HAP-1 (cell line): ENCODE measurements around the gene SPOP.
"Not testable (repeated sequence)": the region's sequence is repeated elsewhere in the genome, so short reads cannot be mapped to it uniquely, and the experiment has no call there.

Source experiments
- DNase-seq, 2 experiments: peaks; one replicate each; pipeline ENCODE4 v3.0.0-alpha.2; 2016 to 2020; ENCODE audit warnings: low spot score in 2 of 2
- H3K27me3 ChIP-seq: fragments of 250-450 bp; sonication (Bioruptor Pico); 2 replicates; pipeline ENCODE4 v1.5.1; 2020; ENCODE audit warnings: low read depth, mild to moderate bottlenecking, moderate library complexity
- H3K36me3 ChIP-seq: fragments of 250-450 bp; sonication (Bioruptor Pico); replicated peaks from 2 replicates; pipeline ENCODE4 v1.5.1; 2020; ENCODE audit warnings: mild to moderate bottlenecking
- H3K4me1 ChIP-seq: fragments of 250-450 bp; sonication (Bioruptor Pico); 2 replicates; pipeline ENCODE4 v1.5.1; 2020; ENCODE audit warnings: mild to moderate bottlenecking
- H3K4me3 ChIP-seq: fragments of 250-450 bp; sonication (Bioruptor Pico); 2 replicates; pipeline ENCODE4 v1.5.1; 2020; ENCODE audit warnings: mild to moderate bottlenecking, moderate library complexity
- H3K9me3 ChIP-seq: fragments of 250-450 bp; sonication (Bioruptor Pico); 2 replicates; pipeline ENCODE4 v1.5.1; 2020; ENCODE audit warnings: mild to moderate bottlenecking, moderate library complexity
- in situ Hi-C: fragments of 300-500 bp; cut with MboI; formaldehyde crosslinking; loops from 3 replicates; pipeline ENCODE4 v1.14.3; 2020; ENCODE audit warnings: low sequenced_read_pairs, inconsistent platforms, mixed read lengths

Gene SPOP

GRCh38 chr17:49656247-49656646 lies 21.6 kb downstream of the SPOP start:
- Histone ChIP-seq H3K36me3 (no peaks in the 10 kb centered on the region), H3K4me3 (no peak overlapping the region), H3K27me3 (no peaks in the 10 kb centered on the region), H3K4me1 (no peaks in the 10 kb centered on the region), H3K9me3 (no peaks in the 10 kb centered on the region)
- DNase-seq, result no peak
- in situ Hi-C loops, result no loop called here

DNA sequence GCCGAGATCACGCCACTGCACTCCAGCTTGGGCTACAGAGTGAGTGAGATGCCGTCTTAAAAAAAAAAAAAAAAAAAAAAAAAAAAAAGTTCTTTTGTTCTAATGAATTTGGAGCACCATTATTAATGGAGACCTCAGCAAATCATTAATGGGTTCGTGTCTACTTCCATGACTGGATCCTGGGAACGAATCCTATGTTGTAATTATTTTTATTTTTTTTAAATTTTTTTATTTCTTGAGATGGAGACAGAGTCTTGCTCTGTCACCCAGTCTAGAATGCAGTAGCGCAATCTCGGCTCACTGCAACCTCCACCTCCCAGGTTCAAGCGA lies 30.7 kb downstream of the SPOP start:
- Histone ChIP-seq H3K27me3 (no peaks in the 10 kb centered on the region), H3K4me3 (no peak overlapping the region), H3K4me1 (peaks cover 9% of the 10 kb centered on the region), H3K9me3 (no peaks in the 10 kb centered on the region), H3K36me3 (no peaks in the 10 kb centered on the region; the same call in 1 of the 2 replicates)
- no peak for DNase-seq
- in situ Hi-C loops, result no loop called here

- no peaks in the 10 kb centered on the region for H3K9me3 ChIP-seq
- no peaks in the 10 kb centered on the region; the same call in 1 of the 2 replicates for H3K36me3 ChIP-seq
- H3K27me3 ChIP-seq, result no peaks in the 10 kb centered on the region
- in situ Hi-C loops, result no loop called here
- DNase-seq, result no peak
- peaks cover 13% of the 10 kb centered on the region for H3K4me1 ChIP-seq
- H3K4me3 ChIP-seq, result no peak overlapping the region
Measured at GRCh38 chr17:49646391-49647255, 31.3 kb downstream of the SPOP start.

DNA sequence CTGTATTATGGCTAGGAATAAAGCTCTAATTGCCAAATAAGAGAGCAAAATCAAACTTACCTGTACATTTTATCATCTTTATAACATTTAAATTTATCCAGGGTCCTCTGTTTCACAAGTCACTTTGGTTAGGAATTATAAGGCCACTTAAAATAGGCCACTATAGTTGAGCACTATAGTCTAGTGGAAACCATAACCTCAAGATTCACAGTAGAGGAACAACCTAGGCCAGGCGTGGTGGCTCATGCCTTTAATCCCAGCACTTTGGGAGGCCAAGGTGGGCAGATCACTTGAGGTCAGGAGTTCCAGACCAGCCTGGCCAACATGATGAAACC lies 31.9 kb downstream of the SPOP start:
- H3K27me3 ChIP-seq, in situ Hi-C loops, H3K36me3 ChIP-seq, H3K9me3 ChIP-seq, H3K4me3 ChIP-seq, DNase-seq: not testable (repeated sequence)
- peaks cover 18% of the 10 kb centered on the region for H3K4me1 ChIP-seq

DNA sequence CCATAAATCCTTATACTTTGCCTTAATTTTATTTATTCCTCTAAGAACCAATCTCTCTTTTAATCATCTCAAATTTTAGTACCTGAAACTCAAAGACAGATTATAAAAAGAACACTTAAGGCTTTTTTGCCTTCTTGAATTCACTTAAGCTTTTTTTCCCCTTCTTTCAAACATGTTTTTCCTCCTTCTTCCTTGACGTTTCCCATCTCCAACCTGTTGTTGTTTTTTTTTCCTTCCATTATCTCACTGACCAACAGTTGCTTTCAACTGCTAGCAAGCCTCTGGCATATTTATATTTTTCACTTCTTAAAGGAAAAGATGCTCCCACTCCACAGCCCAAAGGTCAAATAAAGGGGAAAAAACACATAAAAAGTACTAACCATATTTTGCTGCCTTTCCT lies 32.2 kb downstream of the SPOP start:
- H3K4me3 ChIP-seq, result no peak overlapping the region
- H3K9me3 ChIP-seq, result no peaks in the 10 kb centered on the region
- H3K27me3 ChIP-seq, result no peaks in the 10 kb centered on the region
- H3K4me1 ChIP-seq, result peaks cover 20% of the 10 kb centered on the region
- no peak for DNase-seq
- H3K36me3 ChIP-seq, result no peaks in the 10 kb centered on the region; the same call in 1 of the 2 replicates
- in situ Hi-C loops, result no loop called here

DNA sequence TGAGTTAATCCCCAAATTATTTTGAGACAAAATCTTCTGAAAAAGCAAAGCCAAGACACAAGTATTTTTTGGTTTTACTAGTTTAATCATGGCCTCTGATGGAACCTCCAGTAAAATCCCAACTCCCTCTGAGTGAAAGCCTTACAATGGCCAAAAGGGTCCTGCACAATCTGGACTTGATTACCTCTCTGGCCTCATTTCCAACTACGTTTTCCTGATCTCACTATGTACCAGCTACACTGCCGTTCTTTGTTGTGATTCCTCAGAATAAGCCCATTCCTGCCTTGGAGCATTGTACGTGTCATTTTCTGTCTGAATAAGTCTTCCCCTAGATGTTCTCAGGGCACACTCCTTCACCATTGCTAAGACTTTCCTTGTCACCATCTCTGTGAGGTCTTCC lies 37.3 kb downstream of the SPOP start:
- peaks cover 21% of the 10 kb centered on the region for H3K4me1 ChIP-seq
- no peak for DNase-seq
- no peak overlapping the region for H3K4me3 ChIP-seq
- H3K27me3 ChIP-seq, result no peaks in the 10 kb centered on the region
- in situ Hi-C loops, result no loop called here
- no peaks in the 10 kb centered on the region for H3K9me3 ChIP-seq
- no peaks in the 10 kb centered on the region for H3K36me3 ChIP-seq

DNA sequence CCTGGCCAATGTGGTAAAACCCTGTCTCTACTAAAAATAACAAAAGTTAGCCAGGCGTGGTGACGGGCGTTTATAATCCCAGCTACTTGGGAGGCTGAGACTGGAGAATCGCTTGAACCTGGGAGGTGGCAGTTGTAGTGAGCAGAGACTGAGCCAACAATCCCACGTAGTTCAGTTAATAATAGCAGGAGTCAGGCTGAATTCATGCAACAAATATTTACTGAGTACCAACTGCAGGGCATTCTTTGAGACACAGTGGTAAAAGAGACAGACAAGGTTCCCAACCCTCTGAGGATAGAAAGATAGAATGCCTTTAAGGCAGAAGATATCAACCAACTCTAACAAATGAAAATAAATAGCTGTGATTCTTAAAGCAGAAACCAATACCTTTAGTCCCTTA lies 39.1 kb downstream of the SPOP start:
- H3K4me3 ChIP-seq, result no peak overlapping the region
- H3K36me3 ChIP-seq, result no peaks in the 10 kb centered on the region
- DNase-seq, result no peak
- H3K27me3 ChIP-seq, result no peaks in the 10 kb centered on the region
- H3K4me1 ChIP-seq, result peaks cover 21% of the 10 kb centered on the region
- no peaks in the 10 kb centered on the region for H3K9me3 ChIP-seq
- in situ Hi-C loops, result no loop called here

DNA sequence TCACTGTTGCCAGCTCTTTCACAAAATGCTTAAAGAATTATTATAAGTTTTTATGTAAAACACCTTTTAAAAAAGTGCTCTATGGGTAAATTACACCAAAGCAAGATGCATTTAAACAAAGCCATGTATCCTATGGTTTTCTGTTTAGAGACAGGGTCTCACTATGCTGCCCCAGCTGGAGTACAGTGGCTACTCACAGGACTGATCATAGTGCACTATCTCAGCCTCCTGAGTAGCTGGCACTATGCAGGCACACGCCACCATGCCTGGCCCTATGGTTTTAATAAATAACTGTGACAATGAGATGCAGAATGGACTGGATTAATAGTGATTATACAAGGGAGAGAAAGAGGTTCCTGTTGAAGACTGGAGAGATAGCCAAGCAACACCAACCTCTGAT lies 40.2 kb downstream of the SPOP start:
- in situ Hi-C loops, result no loop called here
- no peak for DNase-seq
- no peaks in the 10 kb centered on the region for H3K36me3 ChIP-seq
- no peaks in the 10 kb centered on the region for H3K27me3 ChIP-seq
- peaks cover 21% of the 10 kb centered on the region for H3K4me1 ChIP-seq
- no peaks in the 10 kb centered on the region for H3K9me3 ChIP-seq
- H3K4me3 ChIP-seq, result no peak overlapping the region

GRCh38 chr17:49637050-49637449 lies 40.8 kb downstream of the SPOP start:
- H3K27me3 ChIP-seq, result no peaks in the 10 kb centered on the region
- H3K4me1 ChIP-seq, result peaks cover 14% of the 10 kb centered on the region
- H3K36me3 ChIP-seq, result no peaks in the 10 kb centered on the region
- H3K9me3 ChIP-seq, result no peaks in the 10 kb centered on the region
- DNase-seq, result no peak
- in situ Hi-C loops, result no loop called here
- no peak overlapping the region for H3K4me3 ChIP-seq

DNA sequence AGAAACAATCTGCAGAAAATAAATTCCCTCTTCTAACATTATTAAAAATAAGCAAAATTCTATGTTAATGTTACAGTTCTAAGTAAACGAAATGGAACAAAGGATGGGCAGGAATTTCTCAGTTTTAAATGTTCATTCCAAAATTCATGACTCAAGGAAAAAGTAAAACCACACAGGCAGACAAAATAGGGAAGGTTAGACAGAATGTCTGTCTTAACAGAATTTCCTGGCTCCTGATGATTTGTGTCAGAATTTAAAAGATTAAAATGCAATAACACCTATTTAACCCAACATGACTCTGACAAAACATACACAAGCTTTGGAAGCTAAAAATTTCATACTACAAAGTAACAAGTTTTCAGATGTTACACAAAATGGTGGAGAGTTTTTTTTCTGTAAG lies 42.8 kb downstream of the SPOP start:
- Histone ChIP-seq H3K4me3 (no peak overlapping the region), H3K9me3 (no peaks in the 10 kb centered on the region), H3K36me3 (no peaks in the 10 kb centered on the region), H3K27me3 (no peaks in the 10 kb centered on the region), H3K4me1 (no peaks in the 10 kb centered on the region)
- in situ Hi-C loops, result no loop called here
- DNase-seq, result no peak

DNA sequence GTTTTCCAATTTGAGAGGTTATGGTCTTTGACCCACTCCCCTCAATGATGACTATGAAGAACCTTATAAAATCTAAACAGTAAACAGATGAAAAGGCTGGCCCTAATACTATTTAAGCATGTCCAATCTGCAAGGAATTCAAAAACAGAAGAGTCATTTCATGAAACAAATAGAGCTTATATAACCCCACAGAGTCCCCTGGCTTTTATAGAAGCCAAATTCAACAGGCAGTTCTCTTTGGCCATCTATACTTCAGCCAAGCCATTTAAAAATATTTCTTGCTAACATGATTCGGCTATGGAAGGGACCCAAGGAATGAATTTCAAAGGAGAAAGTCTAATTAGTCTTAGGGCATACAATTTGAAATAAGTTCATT lies 43.4 kb downstream of the SPOP start:
- H3K4me3 ChIP-seq, result no peak overlapping the region
- no peaks in the 10 kb centered on the region for H3K4me1 ChIP-seq
- H3K9me3 ChIP-seq, result no peaks in the 10 kb centered on the region
- no peaks in the 10 kb centered on the region for H3K36me3 ChIP-seq
- in situ Hi-C loops, result no loop called here
- H3K27me3 ChIP-seq, result no peaks in the 10 kb centered on the region
- DNase-seq, result no peak

GRCh38 chr17:49633762-49634484 lies 44.0 kb downstream of the SPOP start:
- in situ Hi-C loops, result no loop called here
- Histone ChIP-seq H3K4me1 (no peaks in the 10 kb centered on the region), H3K36me3 (no peaks in the 10 kb centered on the region), H3K27me3 (no peaks in the 10 kb centered on the region), H3K9me3 (no peaks in the 10 kb centered on the region), H3K4me3 (no peak overlapping the region)
- no peak for DNase-seq

GRCh38 chr17:49633250-49633649 lies 44.6 kb downstream of the SPOP start:
- in situ Hi-C loops, result no loop called here
- no peak for DNase-seq
- no peaks in the 10 kb centered on the region for H3K36me3 ChIP-seq
- H3K4me3 ChIP-seq, result no peak overlapping the region
- H3K9me3 ChIP-seq, result no peaks in the 10 kb centered on the region
- no peaks in the 10 kb centered on the region for H3K4me1 ChIP-seq
- H3K27me3 ChIP-seq, result no peaks in the 10 kb centered on the region

- H3K4me3 ChIP-seq, result no peak overlapping the region
- no peaks in the 10 kb centered on the region for H3K36me3 ChIP-seq
- no peaks in the 10 kb centered on the region for H3K4me1 ChIP-seq
- no peaks in the 10 kb centered on the region for H3K9me3 ChIP-seq
- DNase-seq, result no peak
- in situ Hi-C loops, result no loop called here
- H3K27me3 ChIP-seq, result no peaks in the 10 kb centered on the region
Measured at GRCh38 chr17:49632201-49632600, 45.7 kb downstream of the SPOP start.
